GM18867 (cell line): ENCODE results near the gene CD28.
A peak's percentile ranks its signal among the peaks of the same experiment; 100 is the strongest.
"Not testable (repeated sequence)": the region's sequence is repeated elsewhere in the genome, so short reads cannot be mapped to it uniquely, and the experiment has no call there.

Source experiments
- ATAC-seq: cut with Tn5 transposase; IDR thresholded peaks from one replicate; pipeline ENCODE4 v1.9.1; 2021; ENCODE audit warnings: mild to moderate bottlenecking, moderate library complexity; ENCODE audit not compliant: unreplicated experiment

CD28 gene

GRCh38 chr2:203685789-203686420 lies 20.5 kb upstream of the CD28 start:
- ATAC-seq = no peak

- ATAC-seq = no peak
These were observed 19.3 kb upstream of the CD28 start for GRCh38 chr2:203687165-203687564.

- peak; percentile 68 for ATAC-seq
These were observed 17.6 kb upstream of the CD28 start for GRCh38 chr2:203688798-203689197.

GRCh38 chr2:203689426-203690116 lies 16.9 kb upstream of the CD28 start:
- peak; percentile 63 for ATAC-seq

DNA sequence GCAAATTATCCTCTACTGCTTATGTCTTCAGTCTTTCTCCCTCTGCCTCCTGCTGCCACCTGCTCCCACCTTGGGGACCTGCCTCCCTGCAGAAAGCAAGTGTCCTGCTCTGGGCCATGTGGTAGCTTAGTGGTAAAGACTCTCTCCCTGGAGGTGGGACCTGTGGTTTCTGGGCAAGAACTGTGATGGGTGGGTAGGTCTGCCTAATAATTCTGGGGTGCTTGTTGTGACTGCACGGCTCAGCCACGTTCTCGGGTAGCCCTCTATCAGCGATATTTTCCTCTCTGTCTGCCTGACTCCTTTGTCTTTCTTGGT lies 16.4 kb upstream of the CD28 start:
- no peak for ATAC-seq

DNA sequence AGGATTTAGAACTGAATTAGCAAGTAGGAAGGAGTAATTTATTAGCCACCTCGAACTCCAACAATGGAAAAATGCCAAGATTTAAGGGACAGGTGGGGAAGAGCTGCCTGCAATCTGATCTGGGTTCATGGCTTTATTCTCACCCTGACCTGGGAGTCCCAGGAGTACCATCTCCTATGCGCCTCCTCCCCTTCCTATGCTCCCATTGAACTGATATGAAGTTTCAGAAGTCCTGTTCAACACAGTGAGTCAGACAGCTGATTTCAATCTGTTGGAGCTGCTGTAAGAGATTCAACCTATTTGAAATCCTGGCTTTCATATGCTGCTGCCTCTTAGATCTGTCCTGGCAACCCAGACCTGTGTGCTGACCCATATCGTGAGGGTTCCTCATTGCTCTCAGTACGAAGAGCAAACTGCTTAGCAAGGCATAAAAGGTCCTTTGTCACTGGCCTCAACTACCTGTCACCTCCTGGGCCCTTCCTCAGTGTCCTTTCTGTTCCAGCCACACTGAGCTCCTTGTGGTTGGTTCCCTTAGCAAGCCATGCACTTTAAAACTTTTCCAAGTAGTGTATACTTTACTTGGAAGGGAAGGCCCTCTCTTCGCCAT lies 15.9 kb upstream of the CD28 start:
- ATAC-seq = no peak

DNA sequence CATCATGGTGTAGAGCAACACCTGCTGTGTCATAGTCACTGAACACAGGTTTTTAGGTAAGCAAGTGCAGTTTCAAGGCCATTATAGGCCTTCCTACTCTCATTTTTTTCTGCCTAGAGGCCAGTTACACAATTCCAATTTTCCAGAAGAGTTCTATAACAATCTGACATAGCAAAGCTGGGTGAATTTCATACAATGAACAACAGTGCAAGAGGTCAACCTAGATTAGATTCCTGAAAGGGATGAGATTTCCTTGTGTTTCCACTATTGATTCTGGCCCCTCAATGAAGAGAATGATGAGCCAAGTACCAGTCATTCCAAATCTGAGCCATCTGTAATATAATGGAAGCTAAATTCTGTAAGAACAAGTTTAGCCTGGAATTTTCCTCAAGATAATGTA lies 15.3 kb upstream of the CD28 start:
- no peak for ATAC-seq

DNA sequence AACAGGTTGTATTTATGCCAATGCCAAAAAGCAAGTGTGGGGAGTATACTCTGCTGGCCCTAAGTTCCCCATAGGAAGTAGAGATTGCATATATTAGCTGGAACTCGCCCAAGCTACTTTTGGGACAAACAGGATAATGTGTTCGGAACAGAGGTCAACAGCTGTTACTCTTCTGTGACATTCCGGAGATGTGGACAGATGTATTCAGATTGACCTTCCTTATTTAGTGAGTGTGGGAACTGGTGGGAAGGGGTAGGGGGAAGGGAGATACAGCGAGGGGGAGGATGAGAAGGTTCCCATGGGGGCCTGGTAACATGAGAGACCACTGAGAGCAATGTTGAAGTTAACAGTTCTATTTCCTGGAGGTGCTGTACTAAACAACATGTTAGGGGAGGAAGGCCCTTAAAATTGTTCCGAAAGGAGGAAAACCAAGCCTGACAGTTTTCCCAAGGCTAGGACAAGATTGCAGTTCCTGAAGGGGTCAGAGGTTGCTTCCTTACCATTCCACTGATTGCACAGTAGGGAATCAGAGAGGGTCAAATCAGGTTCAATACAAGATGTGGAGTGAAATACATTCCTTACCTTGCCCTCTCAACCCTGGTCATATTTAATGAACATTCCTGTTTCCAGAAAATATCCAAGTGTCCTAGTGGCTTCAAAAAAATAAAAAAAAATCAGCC lies 14.3 kb upstream of the CD28 start:
- ATAC-seq = no peak

DNA sequence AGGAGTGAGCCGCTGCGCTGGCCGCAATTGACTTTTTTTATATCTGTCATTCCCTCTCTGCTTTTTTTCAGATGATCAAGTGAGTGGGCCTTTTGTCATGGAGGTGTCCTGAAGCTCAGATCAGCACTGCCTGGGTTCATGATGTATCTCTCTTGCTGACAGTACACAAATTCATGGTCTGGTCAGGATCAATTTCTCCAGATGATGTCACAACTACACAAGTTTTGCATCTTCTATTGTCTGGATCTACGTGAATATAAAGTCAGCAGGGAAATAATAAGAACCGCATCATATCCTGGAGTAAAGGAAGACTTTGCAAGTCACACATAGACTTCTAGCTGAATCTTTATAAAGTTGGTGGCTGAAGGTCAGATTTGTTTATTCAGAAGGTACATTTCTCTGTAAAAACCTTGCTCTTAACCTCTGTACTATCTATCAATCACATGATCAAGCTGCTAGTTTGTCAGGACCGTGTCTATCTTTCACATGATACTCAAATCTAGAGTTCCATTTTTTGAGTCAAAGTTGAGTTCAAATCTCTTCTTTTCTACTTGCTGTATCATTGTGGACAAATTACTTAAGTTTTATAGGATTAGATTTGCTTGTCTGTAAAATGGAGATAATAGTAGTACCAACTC lies 13.1 kb upstream of the CD28 start:
- no peak for ATAC-seq

- peak; percentile 29 for ATAC-seq
These were observed 12.2 kb upstream of the CD28 start for GRCh38 chr2:203694191-203694590.

DNA sequence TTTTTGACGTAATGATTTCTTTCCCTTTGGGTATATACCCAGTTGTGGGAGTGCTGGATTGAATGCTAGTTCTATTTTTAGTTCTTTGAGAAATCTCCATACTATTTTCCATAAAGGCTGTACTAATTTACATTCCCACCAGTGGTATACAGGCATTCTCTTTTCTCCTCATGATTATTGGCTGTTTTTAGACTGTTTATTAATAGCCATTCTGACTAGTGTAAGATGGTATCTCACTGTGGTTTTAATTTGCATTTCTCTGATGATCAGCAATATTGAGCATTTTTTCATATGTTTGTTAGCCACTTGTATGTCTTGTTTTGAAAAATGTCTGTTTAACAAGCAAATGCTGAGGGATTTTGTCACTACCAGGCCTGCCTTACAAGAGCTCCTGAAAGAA lies 9.2 kb upstream of the CD28 start:
- ATAC-seq = peak; percentile 59

GRCh38 chr2:203697763-203698162 lies 8.7 kb upstream of the CD28 start:
- ATAC-seq = not testable (repeated sequence)

DNA sequence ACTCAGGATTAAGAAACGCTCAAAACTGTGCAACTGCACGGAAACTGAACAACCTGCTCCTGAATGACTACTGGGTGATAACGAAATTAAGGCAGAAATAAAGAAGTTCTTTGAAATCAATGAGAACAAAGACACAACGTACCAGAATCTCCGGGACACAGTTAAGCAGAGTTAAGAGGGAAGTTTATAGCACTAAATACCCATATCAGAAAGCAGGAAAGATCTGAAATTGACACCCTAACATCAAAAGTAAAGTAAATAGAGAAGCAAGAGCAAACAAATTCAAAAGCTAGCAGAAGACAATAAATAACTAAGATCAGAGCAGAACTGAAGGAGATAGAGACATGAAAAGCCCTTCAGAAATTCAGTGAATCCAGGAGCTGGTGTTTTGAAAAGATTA lies 8.0 kb upstream of the CD28 start:
- not testable (repeated sequence) for ATAC-seq

- ATAC-seq = no peak
These were observed 2.0 kb upstream of the CD28 start for GRCh38 chr2:203704430-203704829.

DNA sequence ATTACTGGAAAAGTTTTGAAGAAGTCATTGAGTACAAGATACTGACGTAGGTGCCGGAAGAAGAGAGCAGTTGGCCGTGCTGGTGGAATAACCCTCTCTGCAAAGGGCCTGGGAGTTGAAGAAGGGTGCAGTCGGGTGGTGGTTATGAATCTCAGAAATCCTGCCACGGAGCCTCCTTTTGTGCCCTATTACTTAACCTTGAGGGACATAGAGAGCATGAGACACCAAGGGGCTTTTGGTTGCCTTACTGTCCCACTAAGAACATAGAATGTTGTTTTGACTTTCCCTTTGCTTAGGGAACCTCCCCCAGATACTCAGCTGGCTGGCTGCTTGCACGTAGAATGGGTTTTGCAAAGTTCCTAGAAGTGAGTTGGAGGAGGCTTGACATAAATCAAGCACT lies 1.3 kb upstream of the CD28 start:
- ATAC-seq = no peak

GRCh38 chr2:203707530-203707929 lies 1.1 kb downstream of the CD28 start:
- ATAC-seq = no peak

- ATAC-seq = no peak
These were observed 2.5 kb downstream of the CD28 start for GRCh38 chr2:203708846-203709396.

DNA sequence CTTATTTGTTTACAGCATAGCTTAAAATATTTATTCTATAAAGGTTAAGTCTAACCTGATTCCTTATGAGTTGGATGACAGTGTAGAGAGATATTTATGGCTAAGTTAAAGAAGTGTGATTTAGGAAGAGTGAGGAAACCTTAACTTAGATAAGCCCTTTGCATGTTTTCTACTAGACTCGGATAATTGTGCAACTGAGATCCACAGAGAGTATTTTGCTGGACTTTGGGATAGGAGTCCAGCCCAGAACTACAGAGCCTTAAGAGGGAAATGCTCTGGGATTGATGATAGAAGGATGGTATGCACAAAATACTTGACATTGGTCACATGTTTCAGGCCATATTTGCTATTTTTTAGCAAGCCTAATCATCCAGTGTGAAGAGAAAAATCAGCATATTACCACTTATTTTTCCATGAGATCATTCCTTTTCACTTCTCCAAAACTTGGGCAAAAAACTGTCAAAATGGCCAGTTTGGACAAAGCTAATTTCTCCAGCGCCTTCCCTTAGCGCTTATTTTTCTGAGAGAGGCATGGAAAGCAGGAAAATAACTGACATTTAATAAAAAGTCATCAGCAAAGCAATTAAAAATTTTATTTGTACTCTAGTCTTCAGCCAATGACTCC lies 3.1 kb downstream of the CD28 start:
- no peak for ATAC-seq

DNA sequence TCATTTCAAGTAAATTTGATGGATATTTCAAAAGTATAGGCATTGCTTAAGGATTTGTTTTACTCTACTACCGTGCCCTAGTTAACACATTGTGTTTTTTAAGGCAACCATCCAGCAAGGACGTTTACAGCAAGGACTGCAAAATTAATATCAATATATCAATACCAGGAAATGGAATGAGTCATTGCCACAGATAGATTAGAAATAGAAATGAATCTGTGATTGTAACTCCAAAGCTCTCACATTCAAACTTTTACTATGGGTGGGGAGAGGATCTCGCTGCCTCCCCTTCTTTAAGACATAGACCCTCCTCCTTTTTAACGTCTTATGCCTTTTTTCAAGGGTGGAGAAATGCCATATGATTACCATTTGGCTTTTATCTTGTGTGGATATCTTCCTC lies 3.8 kb downstream of the CD28 start:
- no peak for ATAC-seq

DNA sequence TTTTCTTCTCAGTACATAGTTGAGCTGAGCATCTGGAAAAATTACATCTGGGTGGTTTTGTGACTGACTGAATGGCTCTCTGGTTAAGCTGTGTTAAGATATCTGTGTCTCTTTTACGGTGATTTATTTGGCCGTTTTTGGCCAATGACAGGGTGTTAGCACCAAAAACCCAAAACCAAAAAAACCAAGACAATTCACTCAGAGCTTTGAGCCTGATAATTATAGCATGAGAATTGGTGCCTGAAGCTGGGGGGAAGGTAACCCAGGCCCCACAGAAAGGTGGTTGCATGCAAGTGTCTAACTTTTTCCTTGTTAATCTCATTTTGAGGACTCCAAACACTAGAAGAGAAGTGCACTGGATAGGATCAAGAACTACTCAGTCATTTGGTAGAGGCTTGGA lies 4.5 kb downstream of the CD28 start:
- no peak for ATAC-seq

- ATAC-seq = no peak
These were observed 5.0 kb downstream of the CD28 start for GRCh38 chr2:203711399-203711798.
